ENCODE data around the gene CDKL2. TPM values are rescaled to one million over a fixed set of nuclear protein-coding genes. Genes with fewer than 3 reads are reported as not detected.

The CDKL2 gene
- total RNA-seq, 1 experiment from 2014 or later, result 5.7 TPM

GRCh38 chr4:75662626-75663025 lies 32.3 kb upstream of the CDKL2 start:
- Histone ChIP-seq H3K36me3 (ENCODE audit: control insufficient read depth, insufficient read depth, low read length) (peaks cover 12% of the 10 kb centered on the region; the same call in 1 of the 2 replicates), H3K27me3 (ENCODE audit: control insufficient read depth, insufficient read depth, low read length) (no peaks in the 10 kb centered on the region), H3K27ac (ENCODE audit: low read length) (no peak overlapping the region), H3K4me3 (ENCODE audit: low read depth in 2 of 2, low read length in 2 of 2) (no peak overlapping the region), H3K9me3 (ENCODE audit: control insufficient read depth, insufficient read depth, low read depth, low read length) (no peaks in the 10 kb centered on the region), H3K4me1 (ENCODE audit: control insufficient read depth, insufficient read depth, low read length) (no peaks in the 10 kb centered on the region)
- BruUV-seq (replicated peaks), result no TSS peak
- TF ChIP-seq TCF7L2 (IDR thresholded peaks at IDR 0.05; ENCODE audit: low read depth, low read length) (no peak), CTCF (IDR thresholded peaks at IDR 0.05) (no peak), REST (IDR thresholded peaks at IDR 0.05; ENCODE audit: insufficient read depth in 1 of 2, low read depth in 2 of 2, low read length in 1 of 2) (no peak), POLR2AphosphoS5 (IDR thresholded peaks at IDR 0.05; ENCODE audit: low read depth, low read length) (no peak), SIN3A (IDR thresholded peaks at IDR 0.05; ENCODE audit: borderline replicate concordance, insufficient read depth, low read depth, low read length) (no peak)
- intact Hi-C loops (cut with micrococcal nuclease; ENCODE audit: unreplicated experiment) (no loop called here), in situ Hi-C loops (cut with HindIII; ENCODE audit: low pct_unique_long_range_greater_than_20kb, low sequenced_read_pairs) (no loop called here)
- ATAC-seq, result no peak
- ChIA-PET POLR2A (no interaction called here), CTCF (no interaction called here)
- no peak for DNase-seq (ENCODE audit: low read depth, low spot score)

GRCh38 chr4:75660491-75660890 lies 30.2 kb upstream of the CDKL2 start:
- CTCF ChIA-PET, result no interaction called here
- BruUV-seq (replicated peaks), result no TSS peak
- TF ChIP-seq CTCF (IDR thresholded peaks at IDR 0.05), result no peak
- TF ChIP-seq SIN3A (IDR thresholded peaks at IDR 0.05; ENCODE audit: borderline replicate concordance, insufficient read depth, low read depth, low read length), result no peak
- no peak for TF ChIP-seq TCF7L2 (IDR thresholded peaks at IDR 0.05; ENCODE audit: low read depth, low read length)
- no peak for TF ChIP-seq REST (IDR thresholded peaks at IDR 0.05; ENCODE audit: insufficient read depth in 1 of 2, low read depth in 2 of 2, low read length in 1 of 2)
- TF ChIP-seq POLR2AphosphoS5 (IDR thresholded peaks at IDR 0.05; ENCODE audit: low read depth, low read length), result no peak
- H3K4me1 ChIP-seq (ENCODE audit: control insufficient read depth, insufficient read depth, low read length), result no peaks in the 10 kb centered on the region
- in situ Hi-C loops (cut with HindIII; ENCODE audit: low pct_unique_long_range_greater_than_20kb, low sequenced_read_pairs), result no loop called here
- no peak for ATAC-seq
- no peak overlapping the region for H3K4me3 ChIP-seq (ENCODE audit: low read depth in 2 of 2, low read length in 2 of 2)
- POLR2A ChIA-PET, result no interaction called here
- H3K9me3 ChIP-seq (ENCODE audit: control insufficient read depth, insufficient read depth, low read depth, low read length), result no peaks in the 10 kb centered on the region
- DNase-seq (ENCODE audit: low read depth, low spot score), result no peak
- H3K27me3 ChIP-seq (ENCODE audit: control insufficient read depth, insufficient read depth, low read length), result no peaks in the 10 kb centered on the region
- H3K36me3 ChIP-seq (ENCODE audit: control insufficient read depth, insufficient read depth, low read length), result peaks cover 20% of the 10 kb centered on the region
- no peak overlapping the region for H3K27ac ChIP-seq (ENCODE audit: low read length)
- intact Hi-C loops (cut with micrococcal nuclease; ENCODE audit: unreplicated experiment), result no loop called here
